NCI-H510A treated with DMSO at 0.1 percent for 48 hours (cell line): ENCODE measurements around the gene EXOC8.

Experiments
- DNase-seq: peaks from one replicate; lab custom pipeline; 2025; lab: John Stamatoyannopoulos, UW

EXOC8 gene

DNA sequence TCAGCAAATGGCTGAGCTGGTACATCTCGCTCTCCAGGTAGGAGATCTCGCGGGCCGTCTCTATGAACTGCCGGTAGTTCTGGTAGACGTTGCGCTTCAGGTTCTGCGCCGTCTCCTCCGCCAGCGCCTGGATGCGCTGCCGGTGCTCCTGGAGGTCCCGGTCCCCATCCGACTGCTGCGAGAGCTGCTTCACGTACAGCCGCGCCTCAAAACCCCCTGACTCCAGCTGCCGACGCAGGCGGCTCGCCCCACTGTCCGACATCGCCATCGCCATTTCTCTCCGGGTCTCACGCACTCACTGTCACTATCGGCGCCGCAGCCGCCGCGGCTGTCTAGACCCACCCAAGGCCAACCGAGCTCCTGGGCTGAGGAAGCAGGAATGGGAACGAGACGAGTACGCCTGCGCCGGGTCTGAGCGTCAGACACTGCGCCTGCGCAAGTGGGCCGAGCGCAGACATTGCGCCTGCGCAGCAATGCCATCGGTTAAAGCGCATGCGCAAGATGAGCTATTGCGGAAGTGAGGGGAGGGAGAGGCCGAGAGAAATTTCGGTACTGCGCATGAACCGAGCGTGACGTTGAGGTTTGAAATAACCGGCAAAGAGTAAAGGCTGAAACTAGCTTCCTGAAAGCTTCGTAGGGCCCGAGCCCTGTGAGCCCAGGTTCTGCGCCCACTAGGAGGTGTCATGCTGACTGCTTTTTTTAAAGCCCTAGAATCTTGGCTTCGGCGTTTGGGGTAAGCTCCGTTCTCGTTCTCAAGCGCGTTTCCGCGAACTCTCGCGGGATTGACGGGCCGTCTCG lies at the start of gene EXOC8:
EXOC8 (minus strand) TSS at position 381 of the 798 bp plus-strand sequence; CDS start at position 274, 107 bp downstream.
- DNase-seq: peak; percentile 98

GRCh38 chr1:231386466-231386865 lies 48.8 kb upstream of the EXOC8 start:
- no peak for DNase-seq

- DNase-seq: no peak
Observed at GRCh38 chr1:231385416-231385748, 47.7 kb upstream of the EXOC8 start.

GRCh38 chr1:231384696-231385415 lies 47.2 kb upstream of the EXOC8 start:
- no peak for DNase-seq

DNA sequence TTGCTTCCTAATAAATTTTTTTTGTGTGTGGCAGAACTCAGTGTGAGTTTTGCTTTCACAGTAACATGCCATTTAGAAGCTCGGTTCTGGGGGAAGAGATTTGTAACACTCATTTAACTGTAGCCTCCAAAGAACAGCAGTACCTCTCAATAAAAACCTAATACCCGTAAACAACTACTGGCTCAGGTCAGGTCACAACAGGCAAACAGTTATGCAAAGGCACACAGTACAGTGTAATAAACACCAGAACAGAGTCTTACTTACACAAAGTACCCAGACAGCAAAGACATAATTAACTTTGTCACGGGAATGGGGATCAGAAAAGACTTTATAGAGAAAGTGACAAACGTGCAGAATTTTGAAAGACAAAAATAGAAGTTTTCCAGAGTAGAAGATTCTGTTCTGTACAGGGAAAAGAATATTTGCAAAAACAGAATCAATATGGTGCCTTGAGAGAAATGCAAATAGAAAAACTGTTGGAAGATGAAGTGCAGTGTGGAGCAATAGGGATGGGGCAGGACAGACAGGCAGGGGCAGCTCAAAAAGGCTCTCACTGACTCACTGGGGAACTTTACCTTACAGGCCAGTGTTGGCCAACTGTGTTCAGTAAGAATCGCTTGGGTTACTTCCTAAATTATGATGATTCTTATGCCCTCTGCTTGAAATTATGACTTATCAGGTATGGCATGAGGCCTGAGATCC lies 45.7 kb upstream of the EXOC8 start:
- no peak for DNase-seq

GRCh38 chr1:231382426-231382825 lies 44.8 kb upstream of the EXOC8 start:
- DNase-seq: no peak

- no peak for DNase-seq
Observed at GRCh38 chr1:231381729-231382128, 44.1 kb upstream of the EXOC8 start.

GRCh38 chr1:231376875-231377549 lies 39.4 kb upstream of the EXOC8 start:
- DNase-seq: no peak

- DNase-seq: no peak
Observed at GRCh38 chr1:231376101-231376500, 38.4 kb upstream of the EXOC8 start.

GRCh38 chr1:231374394-231374793 lies 36.7 kb upstream of the EXOC8 start:
- DNase-seq: no peak

- DNase-seq: no peak
Observed at GRCh38 chr1:231372501-231372900, 34.8 kb upstream of the EXOC8 start.

DNA sequence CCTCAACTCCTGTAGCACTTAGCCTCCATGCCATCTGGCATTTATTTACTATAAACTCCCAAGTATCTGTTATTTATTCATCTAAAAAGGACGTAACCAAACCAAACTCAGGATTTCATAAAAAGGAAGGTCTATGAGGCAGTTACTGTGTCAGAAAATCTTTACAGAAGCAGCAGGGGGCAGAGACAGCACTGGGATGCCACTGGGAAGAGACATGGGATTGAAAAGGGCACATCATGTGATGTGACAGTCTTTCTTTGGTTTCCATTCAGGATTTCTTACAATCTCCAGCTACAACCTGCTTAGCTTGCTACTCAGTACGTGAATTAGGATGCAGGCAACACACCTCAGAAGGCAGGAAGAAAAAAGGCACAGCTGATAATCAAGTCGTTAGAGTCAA lies 31.6 kb upstream of the EXOC8 start:
- no peak for DNase-seq

DNA sequence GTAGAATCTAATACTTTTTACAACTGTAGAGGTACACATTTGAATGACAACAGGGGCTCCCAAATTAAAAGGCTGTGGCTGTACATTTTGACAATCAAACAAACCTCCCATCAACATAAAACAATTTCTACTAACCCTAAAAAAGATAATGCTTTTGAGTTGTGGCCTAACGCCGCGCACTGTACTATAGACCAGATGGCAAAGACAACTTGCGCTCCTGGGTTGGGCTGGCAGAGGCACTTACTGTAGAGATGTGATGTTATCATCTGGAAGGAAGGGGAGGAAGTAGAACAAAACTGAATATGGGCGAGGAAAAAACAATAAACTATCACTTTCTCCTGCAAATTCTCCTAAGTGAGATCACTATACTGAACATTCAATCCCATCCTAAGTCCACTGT lies 26.5 kb upstream of the EXOC8 start:
- no peak for DNase-seq

DNA sequence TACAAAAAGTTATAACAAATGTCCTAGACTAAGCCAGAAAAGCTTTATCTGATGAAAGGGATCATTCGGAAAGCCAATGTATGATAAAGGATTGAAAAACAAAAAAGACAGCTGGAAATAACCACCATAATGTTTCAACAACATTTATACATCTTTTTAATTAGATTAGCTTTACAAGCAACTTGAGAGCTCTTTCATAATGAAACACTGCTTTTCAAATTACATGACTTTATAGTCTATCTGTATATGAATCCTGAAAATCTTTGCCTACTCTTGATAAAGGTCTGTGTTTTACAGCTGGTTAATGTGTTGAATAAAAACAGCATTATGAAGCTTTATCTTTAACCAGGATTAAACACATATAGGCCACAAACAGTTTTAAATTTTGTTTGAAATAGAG lies 26.0 kb upstream of the EXOC8 start:
- no peak for DNase-seq

DNA sequence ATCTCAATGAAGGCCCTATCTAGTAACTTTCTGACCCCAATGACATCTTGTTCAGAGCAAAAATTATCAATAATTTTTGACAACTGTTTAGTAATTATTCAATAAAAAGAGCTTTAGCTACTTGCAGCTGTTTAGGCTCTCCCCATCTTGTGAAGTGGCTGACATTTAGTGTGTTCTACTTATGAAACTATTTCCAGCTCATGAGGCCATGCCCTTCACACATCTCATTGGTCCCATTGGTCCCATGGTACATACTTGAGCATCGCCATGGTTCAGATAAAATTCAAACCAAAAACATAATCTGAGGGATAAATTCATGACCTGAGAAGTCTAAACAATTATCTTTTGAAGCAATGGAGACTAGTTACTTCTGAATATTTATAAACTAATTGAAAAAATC lies 24.7 kb upstream of the EXOC8 start:
- DNase-seq: no peak

GRCh38 chr1:231359113-231359512 lies 21.5 kb upstream of the EXOC8 start:
- no peak for DNase-seq

- DNase-seq: peak; percentile 84
Observed at GRCh38 chr1:231357831-231358354, 20.2 kb upstream of the EXOC8 start.

GRCh38 chr1:231357187-231357772 lies 19.6 kb upstream of the EXOC8 start:
- DNase-seq: no peak

DNA sequence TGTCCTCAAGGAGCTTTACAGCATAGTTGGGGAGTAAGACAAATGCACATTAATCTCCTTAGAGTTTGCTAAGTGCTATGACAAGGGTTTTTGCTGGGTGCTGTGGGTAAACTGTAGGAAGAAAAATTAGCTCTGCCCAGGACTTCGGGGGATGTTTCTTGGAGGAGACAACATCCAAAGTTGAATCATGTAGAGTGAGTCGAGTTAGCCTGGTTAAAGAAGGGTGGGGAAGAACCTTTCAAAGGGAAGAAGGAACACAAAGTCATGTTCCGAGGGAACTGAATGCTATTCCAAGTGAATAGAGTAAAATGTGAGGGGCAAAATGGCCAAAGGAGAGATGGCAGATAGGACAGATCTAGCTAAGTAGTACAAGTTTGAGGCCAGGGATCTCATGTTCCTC lies 17.5 kb upstream of the EXOC8 start:
- no peak for DNase-seq

DNA sequence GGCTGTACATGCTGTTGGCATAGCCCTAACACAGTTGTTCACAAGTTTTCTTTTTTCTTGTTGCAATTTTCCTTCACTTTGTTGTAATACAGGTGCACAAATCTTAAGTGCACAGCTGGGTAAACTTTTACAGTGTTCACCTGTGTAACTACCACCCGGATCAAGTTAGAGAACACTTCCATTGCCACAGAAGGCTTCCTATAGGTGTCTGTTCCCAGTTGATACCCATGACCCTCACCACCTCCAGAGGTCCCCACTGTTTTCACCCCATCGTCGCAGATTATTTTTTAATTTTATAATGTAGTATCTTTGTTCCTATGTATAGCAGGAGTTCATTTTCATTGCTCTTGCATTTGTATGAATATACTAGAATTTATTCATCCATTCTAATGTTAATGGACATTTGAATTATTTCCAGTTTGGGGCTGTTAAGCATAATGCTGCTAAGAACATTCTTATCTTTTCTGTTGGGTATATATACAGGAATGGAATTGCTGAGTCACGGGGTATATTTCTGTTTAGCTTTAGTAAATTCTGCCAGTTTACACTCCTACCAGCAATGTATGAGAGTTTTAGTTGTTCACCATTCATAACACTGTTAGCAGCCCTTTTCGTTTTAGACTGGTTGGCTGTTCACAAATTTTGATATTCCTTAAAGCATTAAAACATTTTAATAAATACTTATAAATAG lies 16.8 kb upstream of the EXOC8 start:
- no peak for DNase-seq

DNA sequence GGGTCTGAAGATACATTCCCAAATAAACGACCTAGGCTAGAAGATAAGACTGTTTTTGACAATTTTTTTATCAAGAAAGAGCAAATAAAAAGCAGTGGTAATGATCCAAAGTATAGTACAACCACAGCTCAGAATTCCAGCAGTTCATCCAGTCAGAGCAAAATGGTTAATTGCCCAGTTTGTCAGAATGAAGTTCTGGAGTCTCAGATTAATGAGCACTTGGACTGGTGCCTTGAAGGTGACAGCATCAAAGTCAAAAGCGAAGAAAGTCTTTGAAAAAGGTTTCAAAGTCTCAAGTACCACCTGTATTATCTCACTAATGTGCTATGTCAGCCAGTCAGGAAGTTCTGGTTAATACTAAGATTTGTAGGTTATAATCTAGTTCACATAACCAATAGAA lies 15.4 kb upstream of the EXOC8 start:
- DNase-seq: no peak
